NT2/D1 (cell line): ENCODE results near the gene RPS6KA3.

Experiments
- SUZ12 ChIP-seq: IDR thresholded peaks from 2 replicates; pipeline ENCODE4 v1.6.1; 2011; ENCODE audit not compliant: insufficient read length, insufficient read depth; ENCODE audit errors: extremely low read depth
- YY1 ChIP-seq: IDR thresholded peaks from 2 replicates; pipeline ENCODE4 v1.6.1; 2011; ENCODE audit not compliant: insufficient read length, insufficient read depth
- ZNF274 ChIP-seq: IDR thresholded peaks from 2 replicates; pipeline ENCODE4 v1.6.1; 2011; ENCODE audit warnings: mild to moderate bottlenecking, low read depth, low read length

GRCh38 chrX:20265726-20266681 is 705 bp downstream of the RPS6KA3 start:
- TF ChIP-seq YY1 (no peak), ZNF274 (no peak), SUZ12 (no peak)
